Fibroblast of mammary gland (primary cell): ENCODE data around the gene PIK3CD.

Experiments used
- DNase-seq: peaks from one replicate; pipeline ENCODE4 v3.0.0-alpha.2; 2010; ENCODE audit warnings: low read depth
- H3K4me3 ChIP-seq: 2 replicates; pipeline ENCODE4 v1.5.1; 2011; ENCODE audit warnings: low read depth, mild to moderate bottlenecking, low read length, moderate library complexity; ENCODE audit not compliant: control insufficient read depth
- CTCF ChIP-seq: conservative IDR thresholded peaks from 2 replicates; pipeline ENCODE4 v1.5.1; 2011; ENCODE audit warnings: low read depth, low read length, inconsistent platforms; ENCODE audit not compliant: control insufficient read depth, insufficient read depth

Gene PIK3CD

GRCh38 chr1:9691691-9692090 is 40.2 kb downstream of the PIK3CD start:
- DNase-seq, result no peak
- H3K4me3 ChIP-seq, result no peak overlapping the region
- no peak for TF ChIP-seq CTCF

- TF ChIP-seq CTCF, result no peak
- no peak overlapping the region for H3K4me3 ChIP-seq
- no peak for DNase-seq
Observed at GRCh38 chr1:9696793-9697192, 45.3 kb downstream of the PIK3CD start.

GRCh38 chr1:9699361-9699760 is 47.8 kb downstream of the PIK3CD start:
- DNase-seq, result no peak
- no peak for TF ChIP-seq CTCF
- no peak overlapping the region for H3K4me3 ChIP-seq

- TF ChIP-seq CTCF, result no peak
- H3K4me3 ChIP-seq, result no peak overlapping the region
- DNase-seq, result peak; percentile 92
Observed at GRCh38 chr1:9700340-9700739, 48.8 kb downstream of the PIK3CD start.

- H3K4me3 ChIP-seq, result no peak overlapping the region
- no peak for DNase-seq
- TF ChIP-seq CTCF, result no peak
Observed at GRCh38 chr1:9701665-9702064, 50.1 kb downstream of the PIK3CD start.

- no peak overlapping the region for H3K4me3 ChIP-seq
- no peak for TF ChIP-seq CTCF
- no peak for DNase-seq
Observed at GRCh38 chr1:9703165-9703509, 51.6 kb downstream of the PIK3CD start.

- TF ChIP-seq CTCF, result no peak
- no peak overlapping the region for H3K4me3 ChIP-seq
- no peak for DNase-seq
Observed at GRCh38 chr1:9703681-9704080, 52.1 kb downstream of the PIK3CD start.
